Type B pancreatic cell (in vitro differentiated cells): ENCODE results near the gene HSFY2. TPM values are rescaled to one million over a fixed set of nuclear protein-coding genes. Genes with fewer than 3 reads are reported as not detected.
"Not testable (repeated sequence)": the region's sequence is repeated elsewhere in the genome, so short reads cannot be mapped to it uniquely, and the experiment has no call there.

Experiments
- DNase-seq: peaks from one replicate; pipeline ENCODE4 v3.0.0; 2021; ENCODE audit warnings: mixed read lengths; ENCODE audit not compliant: unreplicated experiment; ENCODE audit errors: extremely low spot score
- H3K27ac Mint-ChIP-seq: 2 replicates; pipeline ENCODE4 v1.8.0; 2021; ENCODE audit warnings: mild to moderate bottlenecking, mixed read lengths
- H3K27me3 Mint-ChIP-seq: 2 replicates; pipeline ENCODE4 v1.8.0; 2021; ENCODE audit warnings: mixed read lengths
- H3K36me3 Mint-ChIP-seq: 2 replicates; pipeline ENCODE4 v1.8.0; 2021; ENCODE audit warnings: mixed read lengths
- H3K4me1 Mint-ChIP-seq: one replicate; pipeline ENCODE4 v1.8.0; 2021; ENCODE audit warnings: mixed read lengths; ENCODE audit not compliant: unreplicated experiment
- H3K4me3 Mint-ChIP-seq: 2 replicates; pipeline ENCODE4 v1.8.0; 2021; ENCODE audit warnings: mild to moderate bottlenecking, mixed read lengths
- H3K9me3 Mint-ChIP-seq: 2 replicates; pipeline ENCODE4 v1.8.0; 2021; ENCODE audit warnings: mixed read lengths
- long read RNA-seq: library from polyadenylated mRNA; unstranded; transcript quantifications from one replicate; pipeline ENCODE4 v2.0.0, GENCODE V29; 2020
- total RNA-seq: library from RNA; stranded (reverse); gene quantifications from 2 replicates; pipeline ENCODE4 v1.2.1, GENCODE V29; 2021; ENCODE audit warnings: low replicate concordance

Gene HSFY2
- not detected in 2 replicates for total RNA-seq
- long read RNA-seq = 0 reads

GRCh38 chrY:18773635-18774034, at the start of gene HSFY2:
TSS of gene HSFY2 (minus strand) at chrY:18773735. CDS start at chrY:18773618, 117 bp downstream.
- H3K4me1 Mint-ChIP-seq, H3K36me3 Mint-ChIP-seq, H3K27ac Mint-ChIP-seq, H3K9me3 Mint-ChIP-seq, DNase-seq, H3K4me3 Mint-ChIP-seq, H3K27me3 Mint-ChIP-seq: not testable (repeated sequence)

- not testable (repeated sequence) for H3K4me3 Mint-ChIP-seq, H3K4me1 Mint-ChIP-seq, DNase-seq, H3K27ac Mint-ChIP-seq, H3K36me3 Mint-ChIP-seq, H3K27me3 Mint-ChIP-seq, H3K9me3 Mint-ChIP-seq
These were observed 42.2 kb upstream of the HSFY2 start for GRCh38 chrY:18815751-18816150.

- H3K4me3 Mint-ChIP-seq, H3K27me3 Mint-ChIP-seq, H3K27ac Mint-ChIP-seq, H3K9me3 Mint-ChIP-seq, DNase-seq, H3K36me3 Mint-ChIP-seq, H3K4me1 Mint-ChIP-seq: not testable (repeated sequence)
These were observed 15.3 kb upstream of the HSFY2 start for GRCh38 chrY:18788757-18789406.

GRCh38 chrY:18754077-18754476, 19.5 kb downstream of the HSFY2 start:
- not testable (repeated sequence) for DNase-seq, H3K4me3 Mint-ChIP-seq, H3K9me3 Mint-ChIP-seq, H3K27ac Mint-ChIP-seq, H3K27me3 Mint-ChIP-seq, H3K36me3 Mint-ChIP-seq, H3K4me1 Mint-ChIP-seq

GRCh38 chrY:18753133-18753815, 20.3 kb downstream of the HSFY2 start:
- not testable (repeated sequence) for H3K4me1 Mint-ChIP-seq, H3K36me3 Mint-ChIP-seq, H3K27ac Mint-ChIP-seq, H3K4me3 Mint-ChIP-seq, H3K9me3 Mint-ChIP-seq, DNase-seq, H3K27me3 Mint-ChIP-seq

- H3K4me1 Mint-ChIP-seq, H3K4me3 Mint-ChIP-seq, H3K36me3 Mint-ChIP-seq, H3K9me3 Mint-ChIP-seq, DNase-seq, H3K27me3 Mint-ChIP-seq, H3K27ac Mint-ChIP-seq: not testable (repeated sequence)
These were observed 49.8 kb downstream of the HSFY2 start for GRCh38 chrY:18723714-18724113.

Other genes with a start within 250 kb of the HSFY2 start
- gene HSFY1, start 227.0 kb downstream of the HSFY2 start, total RNA-seq = not detected in 2 replicates